Dendritic cell treated with granulocyte-macrophage colony-stimulating factor and Interleukin-4, amounts not matched to agents 40 ng/mL and 50 ng/mL, for 4 days (primary cell): ENCODE results near the gene TRIM52.

Source experiments
- H3K27ac Mint-ChIP-seq: one replicate; pipeline ENCODE4 v1.8.0; 2022; ENCODE audit warnings: mild to moderate bottlenecking, mixed read lengths
- H3K27me3 Mint-ChIP-seq: one replicate; pipeline ENCODE4 v1.8.0; 2022; ENCODE audit warnings: mild to moderate bottlenecking, mixed read lengths
- H3K36me3 Mint-ChIP-seq: one replicate; pipeline ENCODE4 v1.8.0; 2022; ENCODE audit warnings: low read depth, mixed read lengths
- H3K4me1 Mint-ChIP-seq: one replicate; pipeline ENCODE4 v1.8.0; 2022; ENCODE audit warnings: low read depth, mixed read lengths
- H3K4me3 Mint-ChIP-seq: one replicate; pipeline ENCODE4 v1.8.0; 2022; ENCODE audit warnings: mild to moderate bottlenecking, moderate library complexity, mixed read lengths
- H3K9me3 Mint-ChIP-seq: one replicate; pipeline ENCODE4 v1.8.0; 2022; ENCODE audit warnings: mixed read lengths
- intact Hi-C: fragments of 100-400 bp; cut with micrococcal nuclease; formaldehyde crosslinking; loops from one replicate; pipeline ENCODE4 v1.15.0; 2022

TRIM52 gene

GRCh38 chr5:181243564-181244343, 17.2 kb downstream of the TRIM52 start, which contains the start of gene RACK1:
TSS of gene RACK1 (minus strand) at chr5:181243906. CDS start at chr5:181243800, 106 bp downstream.
- Mint-ChIP-seq H3K27ac (peak within 1 kb of the TSS; percentile 100), H3K4me3 (peak within 1 kb of the TSS; percentile 96), H3K27me3 (no peaks in the 10 kb centered on the region), H3K4me1 (peaks cover 59% of the 10 kb centered on the region), H3K9me3 (no peaks in the 10 kb centered on the region), H3K36me3 (peaks cover 80% of the 10 kb centered on the region)
- intact Hi-C loops: loop anchor here (1.0 to 10.0 kb wide), 4 partner anchors 20 to 439 kb away; partner anchors contain the start of genes MGAT1, TRIM41 and ZFP62

GRCh38 chr5:181243018-181243563, 17.9 kb downstream of the TRIM52 start:
- H3K36me3 Mint-ChIP-seq: peaks cover 84% of the 10 kb centered on the region
- H3K27me3 Mint-ChIP-seq: no peaks in the 10 kb centered on the region
- H3K9me3 Mint-ChIP-seq: no peaks in the 10 kb centered on the region
- peak overlapping the region; percentile 100 for H3K27ac Mint-ChIP-seq
- H3K4me3 Mint-ChIP-seq: peak overlapping the region; percentile 92
- intact Hi-C loops: loop anchor here (5.0 to 10.0 kb wide), 2 partner anchors 381 to 438 kb away; partner anchors contain the start of genes MGAT1 and ZFP62
- peaks cover 57% of the 10 kb centered on the region for H3K4me1 Mint-ChIP-seq

GRCh38 chr5:181242031-181242451, 18.9 kb downstream of the TRIM52 start:
- Mint-ChIP-seq H3K36me3 (peaks cover 84% of the 10 kb centered on the region), H3K4me3 (peak overlapping the region; percentile 92), H3K27me3 (no peaks in the 10 kb centered on the region), H3K9me3 (no peaks in the 10 kb centered on the region), H3K27ac (peak overlapping the region; percentile 100), H3K4me1 (peaks cover 49% of the 10 kb centered on the region)
- intact Hi-C loops: loop anchor here (5.0 to 10.0 kb wide), 2 partner anchors 380 to 437 kb away; partner anchors contain the start of genes MGAT1 and ZFP62

GRCh38 chr5:181241393-181241975, 19.5 kb downstream of the TRIM52 start:
- H3K9me3 Mint-ChIP-seq: no peaks in the 10 kb centered on the region
- no peaks in the 10 kb centered on the region for H3K27me3 Mint-ChIP-seq
- peaks cover 84% of the 10 kb centered on the region for H3K36me3 Mint-ChIP-seq
- H3K4me1 Mint-ChIP-seq: peaks cover 48% of the 10 kb centered on the region
- peak overlapping the region; percentile 100 for H3K27ac Mint-ChIP-seq
- intact Hi-C loops: loop anchor here (5.0 to 10.0 kb wide), 2 partner anchors 379 to 437 kb away; partner anchors contain the start of genes MGAT1 and ZFP62
- peak overlapping the region; percentile 92 for H3K4me3 Mint-ChIP-seq

GRCh38 chr5:181239062-181239663, 21.8 kb downstream of the TRIM52 start:
- Mint-ChIP-seq H3K27me3 (no peaks in the 10 kb centered on the region), H3K4me1 (peaks cover 32% of the 10 kb centered on the region), H3K4me3 (no peak overlapping the region), H3K27ac (no peak overlapping the region), H3K36me3 (peaks cover 100% of the 10 kb centered on the region), H3K9me3 (no peaks in the 10 kb centered on the region)
- intact Hi-C loops: no loop called here

- Mint-ChIP-seq H3K27me3 (no peaks in the 10 kb centered on the region), H3K27ac (no peak overlapping the region), H3K9me3 (no peaks in the 10 kb centered on the region), H3K36me3 (peaks cover 100% of the 10 kb centered on the region), H3K4me1 (peaks cover 39% of the 10 kb centered on the region), H3K4me3 (no peak overlapping the region)
- intact Hi-C loops: no loop called here
These were observed 23.1 kb downstream of the TRIM52 start for GRCh38 chr5:181237729-181238385.

- no peak overlapping the region for H3K27ac Mint-ChIP-seq
- no peaks in the 10 kb centered on the region for H3K27me3 Mint-ChIP-seq
- peaks cover 31% of the 10 kb centered on the region for H3K4me1 Mint-ChIP-seq
- H3K36me3 Mint-ChIP-seq: peaks cover 100% of the 10 kb centered on the region
- no peak overlapping the region for H3K4me3 Mint-ChIP-seq
- intact Hi-C loops: no loop called here
- no peaks in the 10 kb centered on the region for H3K9me3 Mint-ChIP-seq
These were observed 23.8 kb downstream of the TRIM52 start for GRCh38 chr5:181236954-181237641.

- Mint-ChIP-seq H3K27me3 (no peaks in the 10 kb centered on the region), H3K27ac (no peak overlapping the region), H3K4me3 (no peak overlapping the region), H3K36me3 (peaks cover 100% of the 10 kb centered on the region), H3K9me3 (no peaks in the 10 kb centered on the region), H3K4me1 (peaks cover 25% of the 10 kb centered on the region)
- intact Hi-C loops: no loop called here
These were observed 24.5 kb downstream of the TRIM52 start for GRCh38 chr5:181236471-181236870.

- Mint-ChIP-seq H3K27me3 (no peaks in the 10 kb centered on the region), H3K4me3 (no peak overlapping the region), H3K4me1 (peaks cover 19% of the 10 kb centered on the region), H3K9me3 (no peaks in the 10 kb centered on the region), H3K36me3 (peaks cover 100% of the 10 kb centered on the region), H3K27ac (no peak overlapping the region)
- intact Hi-C loops: no loop called here
These were observed 25.1 kb downstream of the TRIM52 start for GRCh38 chr5:181235689-181236366.

- H3K27me3 Mint-ChIP-seq: no peaks in the 10 kb centered on the region
- H3K27ac Mint-ChIP-seq: no peak overlapping the region
- H3K4me3 Mint-ChIP-seq: no peak overlapping the region
- intact Hi-C loops: no loop called here
- H3K4me1 Mint-ChIP-seq: peaks cover 15% of the 10 kb centered on the region
- peaks cover 100% of the 10 kb centered on the region for H3K36me3 Mint-ChIP-seq
- no peaks in the 10 kb centered on the region for H3K9me3 Mint-ChIP-seq
These were observed 25.6 kb downstream of the TRIM52 start for GRCh38 chr5:181235323-181235688.

- H3K27me3 Mint-ChIP-seq: no peaks in the 10 kb centered on the region
- no peaks in the 10 kb centered on the region for H3K9me3 Mint-ChIP-seq
- H3K4me3 Mint-ChIP-seq: no peak overlapping the region
- peaks cover 100% of the 10 kb centered on the region for H3K36me3 Mint-ChIP-seq
- no peak overlapping the region for H3K27ac Mint-ChIP-seq
- peaks cover 15% of the 10 kb centered on the region for H3K4me1 Mint-ChIP-seq
- intact Hi-C loops: no loop called here
These were observed 26.3 kb downstream of the TRIM52 start for GRCh38 chr5:181234455-181235306.
